Adrenal gland (tissue), 12 donors: ENCODE results near the gene FHIT. TPM values are rescaled to one million over a fixed set of nuclear protein-coding genes. Genes with fewer than 3 reads are reported as not detected.
A peak's percentile ranks its signal among the peaks of the same experiment; 100 is the strongest.

Experiments used
- DNase-seq, 7 donors: peaks; one replicate each; pipeline ENCODE4 v3.0.0-alpha.2; 2019 to 2020
- H3K27ac ChIP-seq, 5 donors: fragments of 200-600 bp; sonication (generic) in 4 of 5; 1 replicate in 3 of 5; 2 replicates in 2 of 5; pipeline versions ENCODE4 v1.5.1 to v1.8.0; 2016 to 2020; ENCODE audit warnings: mild to moderate bottlenecking in 1 of 5
- H3K27me3 ChIP-seq: fragments of 200-600 bp; 2 replicates; pipeline ENCODE4 v1.8.0; 2021
- H3K36me3 ChIP-seq, 2 donors: fragments of 200-600 bp; replicated peaks in 1 of 2; 1 replicate in 1 of 2; 2 replicates in 1 of 2; pipeline versions ENCODE4 v1.5.1 to v1.8.0; 2018 to 2022
- H3K4me1 ChIP-seq, 2 donors: fragments of 200-600 bp; replicated peaks in 1 of 2; 1 replicate in 1 of 2; 2 replicates in 1 of 2; pipeline versions ENCODE4 v1.5.1 to v1.8.0; 2018 to 2021
- H3K4me3 ChIP-seq, 4 donors: fragments of 200-600 bp; sonication (generic) in 3 of 4; one replicate each; pipeline ENCODE4 v1.5.1; 2016 to 2018
- H3K9me3 ChIP-seq, 3 donors: fragments of 200-600 bp; sonication (generic) in 1 of 3; replicated peaks in 1 of 3; 1 replicate in 2 of 3; 2 replicates in 1 of 3; pipeline versions ENCODE4 v1.5.1 to v1.8.0; 2016 to 2021
- POLR2A ChIP-seq, 2 donors: fragments of 450-650 bp; IDR thresholded peaks; one replicate each; pipeline ENCODE4 v1.6.1; 2017; ENCODE audit warnings: antibody characterized with exemption in 2 of 2, mild to moderate bottlenecking in 2 of 2, moderate library complexity in 1 of 2
- WGBS, 4 donors: extraction: QIAGEN DNeasy Blood & Tissue Kit in 2 of 4; methylation state at CpG; one replicate each; pipeline versions ENCODE4 v1.1.5 to v1.1.7; 2013 to 2017; 5-methylcytosine and 5-hydroxymethylcytosine counted together
- intact Hi-C, 2 donors: fragments of 100-400 bp; cut with DNase I; formaldehyde crosslinking; loops; one replicate each; pipeline versions ENCODE4 v1.14.1 to v1.15.0; 2022 to 2023
- polyA plus RNA-seq, 3 donors: library from polyadenylated mRNA; stranded (reverse); fragments of 200-250 nt in 2 of 3; fragments of 350-450 nt in 1 of 3; fragmentation: Illumina TruSeq in 1 of 3; extraction: RNeasy Lipid Tissue Mini Kit (QIAGEN cat#74804) in 1 of 3; gene quantifications; one replicate each; pipeline ENCODE4 v1.2.3, GENCODE V29; 2013 to 2014
- total RNA-seq, 9 donors: library from RNA; depleted of rRNA in 4 of 9; stranded (reverse); fragments of >200 nt in 4 of 9; fragments of 120-200 nt in 1 of 9; fragmentation: NEBNext Ultra II Directional in 1 of 9; extraction: Animal tissue kit (Norgen Biotek cat#: 25700) in 1 of 9; gene quantifications; one replicate each; pipeline versions ENCODE4 v1.1.0 to v1.2.4, GENCODE V29; 2013 to 2023
- TF ChIP-seq, protein P1 (sequence below), 6 experiments: fragments of 450-650 bp in 4 of 6; fragments of 200-600 bp in 2 of 6; sonication (generic) in 1 of 6; IDR thresholded peaks; 1 replicate in 5 of 6; 2 replicates in 1 of 6; pipeline versions ENCODE4 v1.5.1 to v1.8.0; 2016 to 2021; ENCODE audit warnings: antibody characterized with exemption in 6 of 6, mild to moderate bottlenecking in 2 of 6, moderate library complexity in 1 of 6
- donor health status: healthy with polysubstance abuse.
- donor health status: Bipolar disorder and iron deficiency.
- donor health status: DM: yes; HTN: yes; CAD: no.
- donor health status: DM: no; HTN: no; CAD: no.
- donor health status: DM: no; HTN: no; CAD: no.
- donor health status: DM: yes; HTN: yes; CAD: no.

The FHIT gene
- total and polyA plus RNA-seq, 12 donors, result 14.1 to 43.9 (median 28.8) TPM

DNA sequence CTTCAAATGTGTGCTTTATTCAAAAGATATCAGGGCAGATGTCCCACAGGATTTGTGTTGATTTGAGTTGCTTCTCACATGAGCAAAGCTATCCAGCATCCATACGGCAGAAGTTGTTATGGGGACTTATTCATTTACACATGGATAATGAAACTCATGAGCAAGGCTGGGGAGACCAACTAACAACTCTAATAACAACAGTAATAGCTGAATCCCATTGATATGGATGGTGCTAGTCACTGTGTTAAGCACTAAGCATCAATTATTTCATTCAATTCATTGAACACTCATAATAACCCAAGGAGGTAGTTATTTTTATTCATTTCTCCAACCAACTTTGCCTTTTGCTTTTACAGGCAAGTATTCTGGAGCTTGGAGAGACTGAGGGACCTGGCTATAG lies 1107.2 kb downstream of the FHIT start:
- Histone ChIP-seq H3K27ac (no peak overlapping the region), H3K36me3 (no peaks in the 10 kb centered on the region), H3K9me3 (no peaks in the 10 kb centered on the region), H3K4me1 (peaks cover 0 to 10% of the 10 kb centered on the region in 2 donors), H3K27me3 (no peaks in the 10 kb centered on the region), H3K4me3 (no peak overlapping the region)
- 92 to 100% (median 99%) methylated on average over 1 of the region's 1 CpG for WGBS, 4 donors
- no peak for DNase-seq
- intact Hi-C loops, result no loop called here
- TF ChIP-seq POLR2A (IDR thresholded peaks at IDR 0.05), result no peak
- TF ChIP-seq, protein P1, sequence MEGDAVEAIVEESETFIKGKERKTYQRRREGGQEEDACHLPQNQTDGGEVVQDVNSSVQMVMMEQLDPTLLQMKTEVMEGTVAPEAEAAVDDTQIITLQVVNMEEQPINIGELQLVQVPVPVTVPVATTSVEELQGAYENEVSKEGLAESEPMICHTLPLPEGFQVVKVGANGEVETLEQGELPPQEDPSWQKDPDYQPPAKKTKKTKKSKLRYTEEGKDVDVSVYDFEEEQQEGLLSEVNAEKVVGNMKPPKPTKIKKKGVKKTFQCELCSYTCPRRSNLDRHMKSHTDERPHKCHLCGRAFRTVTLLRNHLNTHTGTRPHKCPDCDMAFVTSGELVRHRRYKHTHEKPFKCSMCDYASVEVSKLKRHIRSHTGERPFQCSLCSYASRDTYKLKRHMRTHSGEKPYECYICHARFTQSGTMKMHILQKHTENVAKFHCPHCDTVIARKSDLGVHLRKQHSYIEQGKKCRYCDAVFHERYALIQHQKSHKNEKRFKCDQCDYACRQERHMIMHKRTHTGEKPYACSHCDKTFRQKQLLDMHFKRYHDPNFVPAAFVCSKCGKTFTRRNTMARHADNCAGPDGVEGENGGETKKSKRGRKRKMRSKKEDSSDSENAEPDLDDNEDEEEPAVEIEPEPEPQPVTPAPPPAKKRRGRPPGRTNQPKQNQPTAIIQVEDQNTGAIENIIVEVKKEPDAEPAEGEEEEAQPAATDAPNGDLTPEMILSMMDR (IDR thresholded peaks at IDR 0.05), result no peak

DNA sequence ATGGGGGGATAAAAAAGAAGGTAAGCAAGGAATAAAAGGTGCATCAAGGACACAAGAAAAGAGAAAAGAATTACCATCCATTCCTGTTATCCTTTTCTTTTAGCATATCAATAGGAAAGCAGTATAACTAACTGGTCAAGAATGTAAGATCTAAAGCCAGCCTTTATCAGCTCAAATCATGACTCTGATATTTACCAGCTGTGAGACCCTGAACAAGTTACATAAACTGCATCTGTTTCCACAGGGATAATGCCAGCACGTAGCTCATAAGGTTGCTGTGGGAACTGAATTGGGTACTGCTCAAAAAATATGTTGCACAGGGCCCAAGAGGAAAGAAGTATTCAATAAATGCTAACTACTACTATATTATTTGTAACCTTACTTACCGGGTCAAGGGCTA lies 1109.2 kb downstream of the FHIT start:
- Histone ChIP-seq H3K27ac (no peak overlapping the region), H3K4me3 (no peak overlapping the region), H3K36me3 (no peaks in the 10 kb centered on the region), H3K27me3 (no peaks in the 10 kb centered on the region), H3K9me3 (no peaks in the 10 kb centered on the region), H3K4me1 (peaks cover 0 to 10% of the 10 kb centered on the region in 2 donors)
- 45 to 61% (median 56%) methylated on average over 2 of the region's 2 CpGs for WGBS, 4 donors
- peak in 1 of 7 donors; percentile 23 for DNase-seq
- intact Hi-C loops, result no loop called here
- TF ChIP-seq, protein P1 (IDR thresholded peaks at IDR 0.05), result no peak
- TF ChIP-seq POLR2A (IDR thresholded peaks at IDR 0.05), result no peak

DNA sequence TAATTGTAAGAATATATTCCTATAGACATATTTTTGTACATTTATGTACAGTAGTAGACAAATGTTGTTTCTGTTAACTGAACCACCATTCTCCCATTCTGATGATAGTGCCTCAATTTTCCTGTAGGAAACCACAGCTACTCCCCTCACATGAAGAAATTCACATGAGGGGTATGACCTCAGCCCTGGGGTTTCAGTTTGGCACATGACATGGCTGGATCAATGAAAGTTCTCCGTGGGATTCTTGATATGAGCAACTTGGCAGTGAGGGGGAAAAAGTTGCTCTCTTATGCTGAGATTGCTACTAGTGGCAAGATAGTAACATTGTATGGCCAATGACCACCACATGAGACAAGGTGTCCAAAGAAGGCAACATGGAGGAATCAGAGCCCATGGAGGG lies 1111.1 kb downstream of the FHIT start:
- no peak for DNase-seq
- H3K36me3 ChIP-seq, result no peaks in the 10 kb centered on the region
- H3K27me3 ChIP-seq, result no peaks in the 10 kb centered on the region
- H3K9me3 ChIP-seq, result no peaks in the 10 kb centered on the region
- H3K4me1 ChIP-seq, result peaks cover 0 to 10% of the 10 kb centered on the region in 2 donors
- H3K27ac ChIP-seq, result no peak overlapping the region
- no peak overlapping the region for H3K4me3 ChIP-seq
- WGBS, 4 donors, result 90 to 97% (median 95%) methylated on average over 1 of the region's 1 CpG
- TF ChIP-seq POLR2A (IDR thresholded peaks at IDR 0.05), result no peak
- TF ChIP-seq, protein P1 (IDR thresholded peaks at IDR 0.05), result no peak
- intact Hi-C loops, result no loop called here

DNA sequence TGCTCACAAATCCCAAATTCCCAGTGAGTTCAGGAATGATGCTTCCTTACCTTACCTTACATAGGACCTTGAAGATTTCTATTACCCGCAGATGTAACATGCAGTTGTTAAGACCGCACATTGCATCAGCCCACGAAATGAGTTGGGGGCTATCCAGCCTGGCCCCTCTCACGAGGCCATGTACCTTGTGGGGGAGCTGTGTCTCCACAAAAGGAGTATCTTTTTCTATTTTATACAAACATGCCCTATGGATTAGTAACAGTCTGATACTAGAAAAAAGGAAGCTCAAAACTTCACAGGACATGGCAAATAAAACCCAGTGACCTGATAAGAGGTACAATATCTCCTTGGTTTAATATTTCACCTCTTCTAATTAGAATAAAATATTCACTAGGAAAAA lies 1114.7 kb downstream of the FHIT start:
- Histone ChIP-seq H3K4me3 (no peak overlapping the region), H3K27me3 (no peaks in the 10 kb centered on the region), H3K27ac (no peak overlapping the region), H3K36me3 (no peaks in the 10 kb centered on the region), H3K9me3 (no peaks in the 10 kb centered on the region), H3K4me1 (peaks cover 10 to 14% of the 10 kb centered on the region in 2 donors)
- 75 to 90% (median 87%) methylated on average over 4 of the region's 4 CpGs for WGBS, 4 donors
- no peak for DNase-seq
- intact Hi-C loops, result no loop called here
- TF ChIP-seq POLR2A (IDR thresholded peaks at IDR 0.05), result no peak
- TF ChIP-seq, protein P1 (IDR thresholded peaks at IDR 0.05), result no peak
